K562 (cell line): ENCODE data around the gene ETV3. TPM values are rescaled to one million over a fixed set of nuclear protein-coding genes. Genes with fewer than 3 reads are reported as not detected.

Source experiments
- ATAC-seq: fragments of 200-7000 bp; cut with Tn5 transposase; 3 replicates; pipeline ENCODE4 v1.9.1; 2020; ENCODE audit warnings: moderate library complexity
- BruUV-seq: library from RNA; stranded (reverse); fragments of 400-500 nt; replicated peaks from 2 replicates; lab custom pipeline; 2021; lab: Mats Ljungman, UMichigan
- CTCF ChIA-PET: fragments of 300-600 bp; formaldehyde crosslinking; extraction: SDS; loops from one replicate; lab custom pipeline; 2021; ENCODE audit warnings: low intra/inter-chr PET ratio; lab: Yijun Ruan, JAX
- POLR2A ChIA-PET: fragments of 300-600, 350-650 bp; sonication (Branson Sonifier 250); formaldehyde crosslinking; extraction: SDS; loops from one replicate; lab custom pipeline; 2021; ENCODE audit warnings: antibody characterized with exemption, inconsistent platforms; lab: Yijun Ruan, JAX
- DNase-seq, 4 experiments: peaks; one replicate each; pipeline versions ENCODE4 v3.0.0 to v3.0.0-alpha.2; 2011 to 2018; ENCODE audit warnings: low spot score in 3 of 4, mixed read lengths in 3 of 4; ENCODE audit errors: extremely low read depth in 1 of 4
- FAIRE-seq: peaks from 2 replicates; lab custom pipeline; 2011; peaks lifted over from hg19 to GRCh38; lab: Jason Lieb, UNC
- H2AFZ ChIP-seq: 2 replicates; pipeline ENCODE4 v1.6.0; 2011; ENCODE audit warnings: low read depth, low read length, control low read depth, inconsistent platforms
- H3K27ac ChIP-seq: fragments of 200-600 bp; 3 replicates; pipeline ENCODE4 v1.8.0; 2011; ENCODE audit warnings: low read depth, mild to moderate bottlenecking, control low read depth, inconsistent platforms, low read length, moderate library complexity, mixed read lengths; ENCODE audit errors: extremely low read depth
- H3K27me3 ChIP-seq, 2 experiments: fragments of 300-600 bp in 1 of 2; 2 replicates in 1 of 2; 3 replicates in 1 of 2; pipeline versions ENCODE4 v1.6.0 to v1.8.0; 2011; ENCODE audit warnings: inconsistent platforms in 2 of 2, low read length in 2 of 2, mild to moderate bottlenecking in 1 of 2, mixed read lengths in 1 of 2, moderate library complexity in 1 of 2; ENCODE audit not compliant: control insufficient read depth in 2 of 2, insufficient read depth in 2 of 2
- H3K36me3 ChIP-seq: fragments of 300-600 bp; 3 replicates; pipeline ENCODE4 v1.8.0; 2011; ENCODE audit warnings: mild to moderate bottlenecking, low read length, inconsistent platforms; ENCODE audit not compliant: control insufficient read depth, insufficient read depth
- H3K4me1 ChIP-seq, 2 experiments: fragments of 200-600 bp in 1 of 2; replicated peaks in 1 of 2; 2 replicates in 1 of 2; 3 replicates in 1 of 2; pipeline versions ENCODE4 v1.5.1 to v1.8.0; 2011; ENCODE audit warnings: inconsistent platforms in 2 of 2, low read length in 2 of 2, mild to moderate bottlenecking in 1 of 2, mixed read lengths in 1 of 2, moderate library complexity in 1 of 2; ENCODE audit not compliant: control insufficient read depth in 2 of 2, insufficient read depth in 2 of 2
- H3K4me2 ChIP-seq: 2 replicates; pipeline ENCODE4 v1.6.1; 2011; ENCODE audit warnings: low read length, control low read depth, inconsistent platforms, mixed read lengths; ENCODE audit not compliant: insufficient read depth
- H3K4me3 ChIP-seq: fragments of 200-600 bp; sonication (generic), shearing (Covaris generic); 2 replicates; pipeline ENCODE4 v1.5.1; 2016; ENCODE audit warnings: control low read depth, inconsistent platforms
- H3K79me2 ChIP-seq: fragments of 200-600 bp; 3 replicates; pipeline ENCODE4 v1.8.0; 2011; ENCODE audit warnings: low read length, inconsistent platforms; ENCODE audit not compliant: control insufficient read depth, insufficient read depth
- H3K9ac ChIP-seq, 2 experiments: 2 replicates each; pipeline versions ENCODE4 v1.6.0 to v1.6.1; 2011; ENCODE audit warnings: low read depth in 2 of 2, low read length in 2 of 2, control low read depth in 1 of 2, inconsistent platforms in 1 of 2, mild to moderate bottlenecking in 1 of 2, mixed read lengths in 1 of 2; ENCODE audit not compliant: insufficient read depth in 1 of 2
- H3K9me1 ChIP-seq: one replicate; pipeline ENCODE4 v1.6.0; 2011; ENCODE audit warnings: inconsistent platforms, mild to moderate bottlenecking, low read length, moderate library complexity; ENCODE audit not compliant: control insufficient read depth, insufficient read depth
- H3K9me3 ChIP-seq: replicated peaks from 2 replicates; pipeline ENCODE4 v1.5.1; 2011; ENCODE audit warnings: low read depth, low read length, inconsistent platforms; ENCODE audit not compliant: control insufficient read depth, insufficient read depth
- H4K20me1 ChIP-seq: replicated peaks from 2 replicates; pipeline ENCODE4 v1.6.1; 2011; ENCODE audit warnings: low read length, inconsistent platforms, mixed read lengths; ENCODE audit not compliant: control insufficient read depth, insufficient read depth
- HDAC2 ChIP-seq: fragments of 450-650 bp; IDR thresholded peaks from 2 replicates; pipeline ENCODE4 v1.6.1; 2016; ENCODE audit warnings: mild to moderate bottlenecking
- MEF2D ChIP-seq: conservative IDR thresholded peaks from 2 replicates; pipeline ENCODE4 v1.6.1; 2016; ENCODE audit warnings: low read depth, missing genetic modification characterization, missing compliant biosample characterization
- POLR2AphosphoS5 ChIP-seq: IDR thresholded peaks from 2 replicates; pipeline ENCODE4 v1.6.1; 2011; ENCODE audit warnings: mild to moderate bottlenecking, low read depth, low read length, moderate library complexity; ENCODE audit not compliant: control insufficient read depth, insufficient read depth
- U2AF2 ChIP-seq: fragments of 200-400 bp; formaldehyde crosslinking; optimal IDR thresholded peaks from 2 replicates; pipeline ENCODE3; 2017; ENCODE audit warnings: low read depth, mild to moderate bottlenecking, low read length
- ZFPM2 ChIP-seq: fragments of 250-450 bp; sonication (Bioruptor Pico); IDR thresholded peaks from 2 replicates; pipeline ENCODE4 v1.5.1; 2022; ENCODE audit warnings: mild to moderate bottlenecking
- WGBS: fragments of 100-300 bp; shearing (Covaris generic); methylation state at CpG from one replicate; pipeline ENCODE4 v1.1.6; 2016; ENCODE audit warnings: low coverage, mixed read lengths; ENCODE audit not compliant: insufficient coverage; ENCODE audit errors: missing lambda C conversion rate; 5-methylcytosine and 5-hydroxymethylcytosine counted together
- in situ Hi-C: fragments of 300-500 bp; cut with MboI; formaldehyde crosslinking; loops from 4 replicates; pipeline ENCODE4 v1.15.0; 2018; ENCODE audit warnings: inconsistent platforms, mixed read lengths
- intact Hi-C: fragments of 100-400 bp; cut with micrococcal nuclease; formaldehyde crosslinking; loops from 2 replicates; pipeline ENCODE4 v1.14.2; 2022
- polyA plus RNA-seq, 8 experiments: library from polyadenylated mRNA; depleted of rRNA in 4 of 8; stranded (reverse) in 5 of 8; unstranded in 3 of 8; fragments of >200 nt; fragmentation: Nextera tagmentation in 2 of 8; fragmentation: Illumina TruSeq in 1 of 8; extraction: Ambion mirVana in 2 of 8; extraction: Trizol in 1 of 8; gene quantifications; 2 replicates each; pipeline versions ENCODE4 v1.2.1 to v1.2.3, GENCODE V29; 2011 to 2014; ENCODE audit warnings: inconsistent platforms in 1 of 8, missing spikeins in 1 of 8
- total RNA-seq, 7 experiments: library from RNA; depleted of rRNA in 6 of 7; stranded (reverse); fragments of >200 nt in 6 of 7; fragmentation: Illumina TruSeq in 2 of 7; extraction: Trizol in 2 of 7; gene quantifications; 2 replicates each; pipeline versions ENCODE4 v1.2.1 to v1.2.3, GENCODE V29; 2011 to 2021; ENCODE audit warnings: low replicate concordance in 1 of 7
- TF ChIP-seq, protein P1 (sequence below): fragments of 450-650 bp; IDR thresholded peaks from 2 replicates; pipeline ENCODE4 v1.6.1; 2016; ENCODE audit warnings: missing biosample characterization, missing genetic modification characterization

Gene ETV3
- total and polyA plus RNA-seq, 9 of the 15 experiments (the other 6 are each of a cell fraction or from before 2014, with no cell fraction given) = 3.1 to 16.0 (median 9.0) TPM

- no TSS peak for BruUV-seq
- WGBS = 81% methylated on average over 5 of the region's 5 CpGs
- Histone ChIP-seq H2AFZ (no peak overlapping the region), H4K20me1 (peaks cover 2% of the 10 kb centered on the region; the same call in 1 of the 2 replicates), H3K4me1 (peaks cover 7 to 32% of the 10 kb centered on the region in 2 experiments), H3K27me3 (no peaks in the 10 kb centered on the region), H3K9me1 (no peaks in the 10 kb centered on the region), H3K79me2 (peaks cover 16% of the 10 kb centered on the region)
- FAIRE-seq (no peak), DNase-seq (no peak)
- intact Hi-C loops = no loop called here
- CTCF ChIA-PET = no interaction called here
- in situ Hi-C loops = no loop called here
- no peak for TF ChIP-seq HDAC2
- no peak for TF ChIP-seq POLR2AphosphoS5
- TF ChIP-seq, protein P1, sequence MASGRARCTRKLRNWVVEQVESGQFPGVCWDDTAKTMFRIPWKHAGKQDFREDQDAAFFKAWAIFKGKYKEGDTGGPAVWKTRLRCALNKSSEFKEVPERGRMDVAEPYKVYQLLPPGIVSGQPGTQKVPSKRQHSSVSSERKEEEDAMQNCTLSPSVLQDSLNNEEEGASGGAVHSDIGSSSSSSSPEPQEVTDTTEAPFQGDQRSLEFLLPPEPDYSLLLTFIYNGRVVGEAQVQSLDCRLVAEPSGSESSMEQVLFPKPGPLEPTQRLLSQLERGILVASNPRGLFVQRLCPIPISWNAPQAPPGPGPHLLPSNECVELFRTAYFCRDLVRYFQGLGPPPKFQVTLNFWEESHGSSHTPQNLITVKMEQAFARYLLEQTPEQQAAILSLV (tag) = no peak
- TF ChIP-seq MEF2D (tag) = no peak
- TF ChIP-seq U2AF2 = no peak
- no peak for TF ChIP-seq ZFPM2 (CRISPR knock-in tag)
- TF ChIP-seq, all 486 proteins: peak for 0
- no peak overlapping the region for H3K27ac ChIP-seq
- no peak overlapping the region for H3K4me2 ChIP-seq
- no peak for ATAC-seq
- POLR2A ChIA-PET = no interaction called here
- H3K36me3 ChIP-seq = peaks cover 76% of the 10 kb centered on the region
- no peak overlapping the region for H3K9ac ChIP-seq
- no peaks in the 10 kb centered on the region for H3K9me3 ChIP-seq
- no peak overlapping the region for H3K4me3 ChIP-seq
Measured at GRCh38 chr1:157132111-157132510, 6.1 kb downstream of the ETV3 start.
